Measurements from ENCODE around the gene APOA4. TPM values are rescaled to one million over a fixed set of nuclear protein-coding genes. Genes with fewer than 3 reads are reported as not detected.

Gene APOA4
- total and polyA plus RNA-seq, 4 donors: 0.89 to 382 (median 131) TPM

- Histone ChIP-seq H3K36me3 (ENCODE audit: control insufficient read depth in 4 of 4, insufficient read depth in 3 of 4, low read depth in 1 of 4, low read length in 3 of 4) (peaks cover 0 to 64% (median 46%) of the 10 kb centered on the region in 4 donors), H3K27ac (ENCODE audit: low read depth in 1 of 2, low read length in 2 of 2) (no peak overlapping the region), H3K27me3 (ENCODE audit: control insufficient read depth in 4 of 4, insufficient read depth in 4 of 4, low read length in 3 of 4) (no peaks in the 10 kb centered on the region), H3K4me1 (ENCODE audit: control insufficient read depth in 4 of 4, insufficient read depth in 4 of 4, low read length in 3 of 4) (peaks cover 4 to 20% (median 15%) of the 10 kb centered on the region in 4 donors), H3K4me3 (ENCODE audit: low read depth in 1 of 3, low read length in 3 of 3) (no peak overlapping the region), H3K9ac (ENCODE audit: low read depth in 1 of 2, low read length in 2 of 2) (no peak overlapping the region), H3K9me3 (ENCODE audit: control insufficient read depth in 4 of 4, low read length in 3 of 4) (no peaks in the 10 kb centered on the region)
- TF ChIP-seq YY1 (IDR thresholded peaks at IDR 0.05) (no peak), FOXA2 (IDR thresholded peaks at IDR 0.05) (no peak), JUND (IDR thresholded peaks at IDR 0.05) (no peak), TAF1 (conservative IDR thresholded peaks at IDR 0.05) (no peak), HNF4A (conservative IDR thresholded peaks at IDR 0.05) (no peak), NR2F2 (IDR thresholded peaks at IDR 0.05) (no peak), CTCF (IDR thresholded peaks at IDR 0.05; ENCODE audit: low read depth, low read length, missing input control) (no peak)
- TF ChIP-seq, protein P1, sequence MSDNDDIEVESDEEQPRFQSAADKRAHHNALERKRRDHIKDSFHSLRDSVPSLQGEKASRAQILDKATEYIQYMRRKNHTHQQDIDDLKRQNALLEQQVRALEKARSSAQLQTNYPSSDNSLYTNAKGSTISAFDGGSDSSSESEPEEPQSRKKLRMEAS (IDR thresholded peaks at IDR 0.05): no peak
- WGBS: 95% methylated on average over 8 of the region's 8 CpGs
- no peak for DNase-seq (ENCODE audit: low spot score)
These were observed 36.1 kb upstream of the APOA4 start for GRCh38 chr11:116859175-116859574.

- H3K4me3 ChIP-seq (ENCODE audit: low read depth in 1 of 3, low read length in 3 of 3): no peak overlapping the region
- 90% methylated on average over 7 of the region's 7 CpGs for WGBS
- no peak overlapping the region for H3K27ac ChIP-seq (ENCODE audit: low read depth in 1 of 2, low read length in 2 of 2)
These were observed 34.8 kb upstream of the APOA4 start for GRCh38 chr11:116857936-116858335.

More at GRCh38 chr11:116857936-116858335, 34.8 kb upstream of the APOA4 start:
- no peak for DNase-seq (ENCODE audit: low spot score)
- Histone ChIP-seq H3K36me3 (ENCODE audit: control insufficient read depth in 4 of 4, insufficient read depth in 3 of 4, low read depth in 1 of 4, low read length in 3 of 4) (peaks cover 0 to 53% (median 40%) of the 10 kb centered on the region in 4 donors), H3K9ac (ENCODE audit: low read depth in 1 of 2, low read length in 2 of 2) (no peak overlapping the region), H3K27me3 (ENCODE audit: control insufficient read depth in 4 of 4, insufficient read depth in 4 of 4, low read length in 3 of 4) (no peaks in the 10 kb centered on the region), H3K9me3 (ENCODE audit: control insufficient read depth in 4 of 4, low read length in 3 of 4) (no peaks in the 10 kb centered on the region), H3K4me1 (ENCODE audit: control insufficient read depth in 4 of 4, insufficient read depth in 4 of 4, low read length in 3 of 4) (peaks cover 6 to 28% (median 21%) of the 10 kb centered on the region in 4 donors)
- TF ChIP-seq, protein P1 (IDR thresholded peaks at IDR 0.05): no peak
- TF ChIP-seq TAF1 (conservative IDR thresholded peaks at IDR 0.05) (no peak), EGR1 (IDR thresholded peaks at IDR 0.05; ENCODE audit: low read depth in 2 of 2) (no peak), HNF4G (IDR thresholded peaks at IDR 0.05) (no peak), SP1 (IDR thresholded peaks at IDR 0.05) (no peak), HNF4A (conservative IDR thresholded peaks at IDR 0.05) (no peak), RAD21 (IDR thresholded peaks at IDR 0.05) (no peak), FOXA2 (IDR thresholded peaks at IDR 0.05) (no peak), REST (IDR thresholded peaks at IDR 0.05) (no peak), NR2F2 (IDR thresholded peaks at IDR 0.05) (no peak), ATF3 (IDR thresholded peaks at IDR 0.05) (no peak)
